ENCODE data around the gene VAV2. TPM values are rescaled to one million over a fixed set of nuclear protein-coding genes. Genes with fewer than 3 reads are reported as not detected.

VAV2 gene
- total and polyA plus RNA-seq, 12 donors: 3.3 to 96.2 (median 31.2) TPM

DNA sequence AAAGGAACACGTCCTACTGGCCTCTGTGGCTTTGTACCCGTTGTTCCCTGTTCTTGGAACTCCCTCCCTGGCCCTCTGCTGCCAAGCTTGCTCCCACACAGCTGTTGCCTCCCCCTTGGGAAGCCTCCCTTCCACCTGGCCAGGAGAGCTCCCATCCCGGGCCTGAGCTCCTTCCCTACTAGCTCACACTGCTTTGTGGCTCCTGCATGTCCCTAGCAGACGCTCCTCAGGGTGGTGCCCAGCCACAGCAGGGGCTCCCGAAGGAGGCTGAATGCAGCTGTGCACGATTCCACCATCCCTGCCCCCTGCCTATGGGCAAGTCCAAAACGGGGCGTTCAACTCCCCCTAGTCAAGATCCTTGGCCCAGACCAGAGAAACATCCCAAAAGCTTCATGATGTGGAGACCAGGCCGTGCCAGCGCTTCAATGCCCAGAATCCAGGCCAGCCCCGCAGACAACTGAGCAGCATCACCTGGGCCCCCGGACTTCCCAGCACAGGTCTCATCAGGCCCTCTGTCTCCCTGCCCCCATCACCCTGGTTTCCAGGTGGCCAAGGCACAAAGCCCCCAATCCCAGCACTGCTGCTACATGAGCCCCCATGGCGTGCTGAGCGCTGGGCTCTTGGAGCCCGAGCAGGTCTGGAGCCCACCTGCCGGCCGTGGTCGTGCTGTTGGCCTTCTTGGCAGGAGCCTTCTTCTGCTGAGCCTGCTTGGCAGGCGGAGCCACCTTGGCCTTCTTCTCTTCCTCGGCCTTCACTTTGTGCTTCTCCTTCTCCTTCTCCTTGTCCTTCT lies 47.5 kb upstream of the VAV2 start:
- 89 to 96% (median 90%) methylated on average over 16 to 20 of the region's 20 CpGs for WGBS, 4 donors
- Histone ChIP-seq H3K27me3 (no peaks in the 10 kb centered on the region), H3K4me3 (no peak overlapping the region), H3K9me3 (replicated peaks in 1 of 3) (no peaks in the 10 kb centered on the region), H3K27ac (no peak overlapping the region), H3K36me3 (replicated peaks in 1 of 2) (peaks cover 0 to 59% of the 10 kb centered on the region in 2 donors), H3K4me1 (replicated peaks in 1 of 2) (peaks cover 10 to 26% of the 10 kb centered on the region in 2 donors)
- no peak for DNase-seq
- intact Hi-C loops (cut with DNase I): no loop called here
- TF ChIP-seq, protein P1, sequence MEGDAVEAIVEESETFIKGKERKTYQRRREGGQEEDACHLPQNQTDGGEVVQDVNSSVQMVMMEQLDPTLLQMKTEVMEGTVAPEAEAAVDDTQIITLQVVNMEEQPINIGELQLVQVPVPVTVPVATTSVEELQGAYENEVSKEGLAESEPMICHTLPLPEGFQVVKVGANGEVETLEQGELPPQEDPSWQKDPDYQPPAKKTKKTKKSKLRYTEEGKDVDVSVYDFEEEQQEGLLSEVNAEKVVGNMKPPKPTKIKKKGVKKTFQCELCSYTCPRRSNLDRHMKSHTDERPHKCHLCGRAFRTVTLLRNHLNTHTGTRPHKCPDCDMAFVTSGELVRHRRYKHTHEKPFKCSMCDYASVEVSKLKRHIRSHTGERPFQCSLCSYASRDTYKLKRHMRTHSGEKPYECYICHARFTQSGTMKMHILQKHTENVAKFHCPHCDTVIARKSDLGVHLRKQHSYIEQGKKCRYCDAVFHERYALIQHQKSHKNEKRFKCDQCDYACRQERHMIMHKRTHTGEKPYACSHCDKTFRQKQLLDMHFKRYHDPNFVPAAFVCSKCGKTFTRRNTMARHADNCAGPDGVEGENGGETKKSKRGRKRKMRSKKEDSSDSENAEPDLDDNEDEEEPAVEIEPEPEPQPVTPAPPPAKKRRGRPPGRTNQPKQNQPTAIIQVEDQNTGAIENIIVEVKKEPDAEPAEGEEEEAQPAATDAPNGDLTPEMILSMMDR (IDR thresholded peaks at IDR 0.05): no peak
- TF ChIP-seq POLR2A (IDR thresholded peaks at IDR 0.05): no peak

DNA sequence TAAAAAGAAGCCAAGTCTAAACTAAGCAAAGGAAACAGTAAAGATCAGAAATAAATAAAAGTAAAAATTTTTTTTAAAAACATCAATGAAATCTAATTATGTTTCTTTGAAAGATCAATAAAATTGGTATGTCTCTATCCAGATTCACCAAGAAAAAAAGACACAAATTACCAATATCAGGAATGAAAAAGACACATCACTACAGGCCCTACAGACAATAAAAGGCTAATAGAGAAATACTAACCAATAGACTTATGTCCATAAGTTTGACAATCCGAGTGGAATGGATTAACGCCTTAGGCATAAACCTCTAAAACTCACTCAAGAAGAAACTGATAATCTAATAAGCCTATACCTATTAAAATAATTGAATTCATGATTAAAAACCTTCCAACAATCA lies 45.5 kb upstream of the VAV2 start:
- 94 to 99% (median 98%) methylated on average over 2 of the region's 2 CpGs for WGBS, 4 donors
- H3K36me3 ChIP-seq (replicated peaks in 1 of 2): peaks cover 0 to 69% of the 10 kb centered on the region in 2 donors
- H3K4me3 ChIP-seq: no peak overlapping the region

DNA sequence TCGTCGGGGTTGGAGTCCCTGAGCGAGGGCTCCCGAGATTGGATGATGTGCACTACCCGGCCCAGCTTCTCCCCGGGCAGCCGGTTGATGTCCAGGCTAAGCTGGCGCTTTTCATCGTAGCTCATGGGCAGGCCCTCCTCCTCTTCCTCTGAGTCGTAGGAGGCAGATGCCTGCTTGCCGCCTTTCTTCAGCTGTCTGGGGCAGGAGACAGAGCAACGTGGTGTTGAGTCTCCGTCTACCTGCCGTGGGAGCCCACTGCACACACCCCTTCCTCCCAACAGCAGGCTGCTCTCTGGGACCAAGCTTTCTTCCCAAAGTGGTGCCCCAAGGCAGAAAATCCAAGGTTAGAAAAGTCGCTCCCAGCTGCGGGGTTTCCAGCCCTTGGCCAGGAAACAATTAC lies 44.0 kb upstream of the VAV2 start:
- intact Hi-C loops (cut with DNase I): no loop called here
- H3K4me3 ChIP-seq: no peak overlapping the region
- peaks cover 0 to 73% of the 10 kb centered on the region in 2 donors for H3K36me3 ChIP-seq (replicated peaks in 1 of 2)
- H3K9me3 ChIP-seq (replicated peaks in 1 of 3): no peaks in the 10 kb centered on the region
- no peak for TF ChIP-seq POLR2A (IDR thresholded peaks at IDR 0.05)
- TF ChIP-seq, protein P1 (IDR thresholded peaks at IDR 0.05): no peak
- WGBS, 4 donors: 92 to 97% (median 94%) methylated on average over 13 to 16 of the region's 16 CpGs
- peaks cover 5 to 9% of the 10 kb centered on the region in 2 donors for H3K4me1 ChIP-seq (replicated peaks in 1 of 2)
- DNase-seq: peak in 1 of 7 donors; percentile 9
- H3K27me3 ChIP-seq: no peaks in the 10 kb centered on the region
- no peak overlapping the region for H3K27ac ChIP-seq

More for the DNA sequence above, 45.5 kb upstream of the VAV2 start:
- Histone ChIP-seq H3K4me1 (replicated peaks in 1 of 2) (peaks cover 10 to 17% of the 10 kb centered on the region in 2 donors), H3K27ac (no peak overlapping the region), H3K9me3 (replicated peaks in 1 of 3) (no peaks in the 10 kb centered on the region), H3K27me3 (no peaks in the 10 kb centered on the region)
- DNase-seq: no peak
- intact Hi-C loops (cut with DNase I): no loop called here
- TF ChIP-seq POLR2A (IDR thresholded peaks at IDR 0.05): no peak
- TF ChIP-seq, protein P1 (IDR thresholded peaks at IDR 0.05): no peak

DNA sequence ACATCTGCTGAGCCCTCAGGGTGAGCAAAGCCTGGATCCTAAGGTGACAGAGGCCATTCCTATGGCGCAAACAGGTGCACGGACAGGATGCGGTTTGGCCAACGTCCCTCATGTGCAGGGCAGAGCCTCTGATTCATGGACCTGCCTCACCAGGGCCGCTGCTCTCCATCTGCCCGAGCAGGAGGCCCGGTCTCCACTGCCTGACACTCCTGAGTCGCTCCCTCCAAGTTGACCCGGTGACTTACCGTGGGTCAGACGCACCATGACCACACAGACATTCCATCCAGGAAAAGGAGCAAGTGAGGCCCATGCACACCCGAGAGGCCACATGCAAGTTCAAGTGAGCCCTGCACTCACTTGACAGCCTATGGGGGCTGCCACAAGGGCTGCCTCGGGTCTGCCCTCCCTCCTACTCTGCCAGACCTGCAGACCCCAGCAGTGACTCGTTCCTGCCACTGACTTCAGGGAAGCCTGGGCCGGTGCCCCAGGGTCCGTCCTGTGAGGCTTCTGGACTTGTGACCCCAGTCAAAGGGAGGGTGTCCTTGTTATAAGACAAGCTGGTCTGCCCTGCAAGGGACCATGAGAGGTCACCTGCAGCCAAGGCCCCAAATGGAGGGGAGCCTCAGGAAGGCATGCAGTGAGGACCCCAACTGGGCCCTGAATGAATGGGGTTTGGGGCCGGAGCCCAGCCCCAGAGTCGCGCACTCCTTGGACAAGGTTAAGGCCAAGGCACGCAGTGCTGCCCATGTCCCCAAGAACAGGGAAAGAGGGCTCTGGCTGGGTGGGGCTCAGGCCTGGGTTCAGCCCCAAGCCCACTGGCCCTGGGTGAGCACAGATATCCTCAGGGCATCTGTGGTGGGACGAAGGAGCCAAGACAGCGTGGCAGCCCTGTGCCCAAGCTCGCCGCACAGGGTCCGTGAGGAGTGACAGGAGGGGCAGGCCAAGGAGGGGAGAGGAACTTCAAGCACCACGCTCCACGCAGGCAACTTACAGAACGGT lies 43.2 kb upstream of the VAV2 start:
- Histone ChIP-seq H3K4me3 (no peak overlapping the region), H3K36me3 (replicated peaks in 1 of 2) (peaks cover 0 to 81% of the 10 kb centered on the region in 2 donors), H3K27me3 (no peaks in the 10 kb centered on the region), H3K9me3 (replicated peaks in 1 of 3) (no peaks in the 10 kb centered on the region), H3K4me1 (replicated peaks in 1 of 2) (peaks cover 0 to 4% of the 10 kb centered on the region in 2 donors), H3K27ac (no peak overlapping the region)
- peak in 2 of 7 donors; percentile 6 to 13 for DNase-seq
- TF ChIP-seq, protein P1 (IDR thresholded peaks at IDR 0.05): no peak
- TF ChIP-seq POLR2A (IDR thresholded peaks at IDR 0.05): no peak
- intact Hi-C loops (cut with DNase I): no loop called here
- 91 to 97% (median 94%) methylated on average over 13 to 28 of the region's 28 CpGs for WGBS, 4 donors

Measured in adrenal gland (tissue), 12 donors.